ENCODE measurements around the gene HMCN2.

- TF ChIP-seq POLR2A (IDR thresholded peaks at IDR 0.05) (no peak), CTCF (IDR thresholded peaks at IDR 0.05) (peak in 2 of 3 donors; percentile 21 to 52), EP300 (IDR thresholded peaks at IDR 0.05) (no peak)
Observed at GRCh38 chr9:130451509-130452388, 186.2 kb downstream of the HMCN2 start.

All from ovary (tissue), 3 donors.